GM12892 (cell line): ENCODE results near the gene WASF2.
"Not testable (repeated sequence)": the region's sequence is repeated elsewhere in the genome, so short reads cannot be mapped to it uniquely, and the experiment has no call there.

Experiments used
- DNase-seq: peaks from one replicate; pipeline ENCODE4 v3.0.0; 2011; ENCODE audit not compliant: insufficient read length
- FAIRE-seq: peaks from 2 replicates; lab custom pipeline; 2011; peaks lifted over from hg19 to GRCh38; lab: Jason Lieb, UNC
- POLR2A ChIP-seq: IDR thresholded peaks from 2 replicates; pipeline ENCODE4 v1.6.1; 2011; ENCODE audit warnings: low read depth, low read length, control low read depth
- POLR2AphosphoS5 ChIP-seq: IDR thresholded peaks from 2 replicates; pipeline ENCODE4 v1.6.1; 2011; ENCODE audit warnings: low read depth, low read length, control low read depth
- TAF1 ChIP-seq: IDR thresholded peaks from 2 replicates; pipeline ENCODE4 v1.6.1; 2011; ENCODE audit warnings: low read depth, mild to moderate bottlenecking, control low read depth, low read length, borderline replicate concordance

WASF2 gene

DNA sequence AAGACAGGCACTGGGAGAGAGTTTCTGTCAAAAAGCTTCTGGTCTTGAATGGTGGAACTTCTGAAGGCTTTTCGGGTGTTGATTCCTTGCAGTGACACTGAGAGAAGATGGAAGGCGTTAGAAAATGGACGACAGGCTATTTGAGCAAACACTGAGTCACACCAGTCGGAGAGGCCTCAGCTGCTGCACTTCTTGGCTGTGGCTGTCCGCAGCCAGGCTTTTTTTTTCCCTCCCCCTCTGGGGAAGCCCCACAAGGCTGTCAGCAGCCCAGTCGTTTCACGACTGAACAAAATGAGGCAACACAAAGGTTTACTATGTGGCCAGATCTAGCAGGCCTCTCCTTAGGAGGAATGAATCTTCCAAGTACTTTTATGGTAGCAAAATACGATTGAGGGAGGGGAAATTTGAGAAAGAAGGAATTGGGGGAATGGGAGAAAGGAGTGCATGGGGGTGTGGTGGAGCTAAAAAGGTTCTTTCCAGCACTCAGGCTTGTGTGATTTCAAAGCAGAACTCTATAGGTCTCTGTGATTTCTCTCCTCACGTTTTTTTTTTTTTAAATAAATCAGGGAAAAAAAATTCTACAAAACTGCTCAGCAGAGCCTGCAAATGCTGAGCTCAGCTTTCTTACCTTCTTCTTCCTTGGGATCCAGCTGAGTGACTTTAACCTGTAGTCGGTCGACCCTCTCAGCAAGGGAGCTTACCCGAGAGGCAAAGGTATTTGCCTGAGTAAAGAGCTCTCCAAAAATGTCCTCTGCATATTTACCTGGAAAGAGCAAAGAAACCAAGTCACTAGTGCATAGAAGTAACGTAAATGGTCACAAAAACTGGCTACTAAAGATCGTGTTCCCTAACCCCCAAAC lies 71.4 kb downstream of the WASF2 start:
- FAIRE-seq (peak; percentile 90), DNase-seq (peak; percentile 55)

DNA sequence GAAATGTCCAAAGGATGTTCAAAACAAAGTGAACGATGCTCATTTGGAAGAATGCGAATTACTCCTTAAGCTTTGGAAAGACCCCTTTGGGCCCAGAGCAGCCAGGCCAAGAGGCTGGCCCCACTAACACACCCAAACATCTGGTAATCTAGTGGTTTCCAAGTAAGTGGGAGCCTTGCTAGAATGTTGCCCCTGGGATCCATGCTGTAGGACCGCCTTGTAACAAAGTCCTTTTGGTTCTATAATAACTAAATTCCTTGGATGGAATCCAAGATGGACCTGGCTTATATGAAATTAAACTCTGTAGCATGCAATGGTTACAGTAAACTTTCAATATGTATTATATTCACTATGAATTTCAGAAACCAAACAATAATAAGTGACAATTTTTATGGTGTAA lies 72.3 kb downstream of the WASF2 start:
- DNase-seq, result no peak
- no peak for FAIRE-seq
- TF ChIP-seq TAF1 (no peak), POLR2AphosphoS5 (no peak), POLR2A (no peak)

More for the DNA sequence above, 71.4 kb downstream of the WASF2 start:
- no peak for TF ChIP-seq POLR2AphosphoS5
- TF ChIP-seq TAF1, result no peak
- TF ChIP-seq POLR2A, result 0 out of 2 replicates have a peak, but pooled peaks have one; percentile 16

DNA sequence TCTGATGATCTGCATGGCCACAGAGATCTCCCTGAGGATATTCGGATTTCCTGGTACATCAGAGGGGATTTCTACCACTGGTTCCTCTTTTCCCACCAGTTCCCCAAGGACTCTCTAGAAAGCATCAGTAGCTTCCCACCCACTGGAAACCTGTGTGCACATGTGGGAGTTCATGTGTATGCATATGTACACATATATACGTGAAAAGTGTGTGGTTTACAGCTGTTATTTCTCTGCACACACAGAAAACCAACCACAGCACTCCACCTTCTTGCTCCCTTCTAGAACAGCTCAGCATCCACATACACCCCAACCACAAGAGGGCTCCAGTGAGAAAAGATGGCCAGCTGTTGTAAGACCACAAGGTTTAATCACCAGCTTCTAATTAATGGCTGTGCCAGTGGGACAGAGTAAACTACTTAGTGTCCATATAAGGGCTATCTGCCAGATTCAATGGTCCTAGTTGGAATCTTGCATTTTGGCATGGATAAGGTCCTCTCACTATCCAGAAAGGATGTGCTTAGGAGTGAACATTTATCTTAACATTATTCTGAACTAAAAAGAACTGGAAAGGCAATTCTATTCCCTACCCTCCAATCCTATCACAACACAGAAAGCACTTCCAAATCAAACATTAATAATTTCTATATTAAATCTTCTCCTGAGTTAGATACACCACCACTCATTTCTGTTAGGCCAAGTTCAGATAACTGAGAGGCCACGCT lies 73.4 kb downstream of the WASF2 start:
- FAIRE-seq, result peak; percentile 90
- no peak for DNase-seq
- TF ChIP-seq TAF1 (no peak), POLR2AphosphoS5 (no peak)

DNA sequence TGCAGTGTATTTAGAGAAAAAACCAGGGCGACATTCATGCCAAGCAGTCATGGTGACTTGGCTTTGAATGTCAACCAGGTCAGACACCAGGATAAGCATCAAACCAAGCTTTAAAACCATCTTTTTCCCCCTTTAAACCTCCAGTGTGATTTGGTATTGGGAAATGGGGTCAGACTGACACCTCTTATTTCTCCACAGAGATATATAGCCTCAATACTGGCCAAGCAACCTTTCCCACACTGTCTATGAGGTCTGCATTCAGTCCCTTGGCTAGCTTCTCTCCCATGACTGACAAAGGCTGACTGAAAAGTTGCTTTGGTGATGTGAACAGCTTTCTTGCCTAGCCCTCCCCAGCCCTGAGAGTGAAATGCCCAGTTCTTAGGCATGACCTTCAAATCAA lies 75.9 kb downstream of the WASF2 start:
- TF ChIP-seq POLR2A, result no peak
- no peak for TF ChIP-seq TAF1
- no peak for TF ChIP-seq POLR2AphosphoS5
- FAIRE-seq (no peak), DNase-seq (no peak)

DNA sequence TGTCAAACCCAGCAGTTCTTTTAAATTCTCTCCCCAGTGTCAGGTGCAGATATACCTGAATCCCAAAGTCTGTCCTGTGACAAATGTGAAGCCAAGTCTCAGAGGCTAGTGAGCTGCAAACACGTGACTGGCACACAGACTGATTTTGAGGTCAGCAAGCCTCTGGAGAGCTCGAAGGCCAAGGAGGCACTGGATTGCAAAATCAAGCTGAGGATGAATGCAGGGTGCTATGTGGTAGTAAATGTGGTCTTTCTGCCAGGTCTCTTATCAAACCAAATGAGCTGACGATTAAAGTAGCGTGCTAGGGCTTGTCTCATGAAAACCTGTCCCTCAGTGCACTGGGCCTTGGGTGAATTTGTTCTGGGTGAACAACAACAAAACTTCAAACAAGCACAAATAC lies 77.0 kb downstream of the WASF2 start:
- TF ChIP-seq POLR2AphosphoS5 (no peak), POLR2A (no peak), TAF1 (no peak)
- DNase-seq, result no peak
- FAIRE-seq, result no peak

DNA sequence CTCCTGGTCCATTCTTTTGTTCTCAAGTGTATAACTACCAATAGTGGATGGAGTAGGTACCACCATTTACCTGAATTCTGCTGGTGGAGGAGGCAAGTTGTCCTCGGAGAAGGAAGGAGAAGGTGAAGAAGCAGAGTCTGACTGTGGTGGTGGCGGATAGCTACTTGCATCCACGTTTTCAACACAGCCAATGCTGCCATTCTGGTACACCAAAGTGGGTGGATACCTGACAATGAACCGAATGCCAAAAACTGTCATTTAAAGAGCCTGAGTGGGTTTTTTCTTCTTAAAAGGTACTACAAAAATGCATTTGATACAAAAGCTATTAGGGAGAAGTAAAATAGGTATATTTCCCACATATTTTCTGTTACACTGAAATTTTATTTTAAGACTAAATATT lies 77.5 kb downstream of the WASF2 start:
- FAIRE-seq (no peak), DNase-seq (no peak)
- no peak for TF ChIP-seq POLR2A
- no peak for TF ChIP-seq POLR2AphosphoS5

DNA sequence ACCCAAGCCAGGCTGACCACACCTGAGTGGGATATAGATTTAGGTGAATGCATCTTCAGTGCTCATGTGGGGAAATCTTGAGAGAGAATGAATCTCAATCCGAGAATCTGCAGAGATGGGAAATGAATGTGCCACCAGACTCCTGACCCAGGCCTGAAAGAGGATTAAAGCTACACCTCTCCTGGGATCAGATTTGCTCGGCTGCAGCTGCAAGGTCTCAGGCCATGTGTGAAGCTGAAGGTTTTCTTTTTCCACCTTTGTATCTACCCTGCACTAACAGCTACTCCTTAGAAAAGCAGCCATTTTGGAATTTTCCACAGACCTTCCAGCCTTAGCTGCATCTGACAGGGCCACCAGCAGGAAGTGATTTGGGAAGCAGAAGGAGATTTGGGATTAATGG lies 79.3 kb downstream of the WASF2 start:
- TF ChIP-seq TAF1, result no peak
- no peak for TF ChIP-seq POLR2AphosphoS5
- TF ChIP-seq POLR2A, result no peak
- DNase-seq (no peak), FAIRE-seq (no peak)

DNA sequence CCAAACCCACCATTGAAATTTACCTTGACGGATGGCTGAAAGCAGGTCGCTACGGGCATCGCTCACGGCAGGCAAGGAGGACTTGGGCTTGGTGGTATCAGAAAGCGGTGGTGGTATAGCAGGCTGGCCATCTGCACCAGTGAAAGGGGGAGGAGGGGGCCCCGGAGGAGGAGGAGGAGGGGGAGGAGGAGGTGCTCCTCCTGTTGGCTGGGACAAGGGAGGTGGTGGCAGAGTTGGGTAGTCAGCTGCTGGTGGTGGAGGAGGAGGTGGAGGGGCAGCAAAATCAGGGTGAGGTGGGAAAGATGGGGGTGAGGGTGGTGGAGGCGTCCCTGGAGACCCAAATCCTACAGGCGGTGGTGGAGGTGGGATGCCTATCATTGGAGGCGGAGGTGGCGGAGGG lies 80.3 kb downstream of the WASF2 start:
- TF ChIP-seq POLR2A, result no peak
- TF ChIP-seq POLR2AphosphoS5, result no peak
- no peak for TF ChIP-seq TAF1
- FAIRE-seq, result no peak
- DNase-seq, result no peak

DNA sequence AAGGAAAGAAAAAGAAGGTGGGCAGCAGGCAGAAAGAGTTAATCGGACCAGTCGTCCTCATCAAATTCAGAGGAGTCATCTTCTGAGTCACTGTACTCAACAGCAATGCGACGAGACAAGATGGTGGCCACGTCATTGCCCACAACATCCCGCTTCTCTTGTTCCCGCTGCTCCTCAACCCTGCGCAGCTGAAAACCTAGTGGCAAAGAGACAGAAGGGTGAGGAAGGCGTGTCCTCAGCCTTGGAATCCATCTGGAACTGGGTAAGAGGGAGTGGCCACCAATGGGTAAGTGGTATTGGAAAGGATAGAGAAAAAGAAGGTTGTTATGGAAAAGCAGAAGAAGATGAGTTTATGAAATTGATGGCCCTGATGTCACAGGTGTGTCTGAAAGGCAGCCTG lies 81.8 kb downstream of the WASF2 start:
- FAIRE-seq (no peak), DNase-seq (no peak)
- TF ChIP-seq POLR2A (no peak), TAF1 (no peak), POLR2AphosphoS5 (no peak)

DNA sequence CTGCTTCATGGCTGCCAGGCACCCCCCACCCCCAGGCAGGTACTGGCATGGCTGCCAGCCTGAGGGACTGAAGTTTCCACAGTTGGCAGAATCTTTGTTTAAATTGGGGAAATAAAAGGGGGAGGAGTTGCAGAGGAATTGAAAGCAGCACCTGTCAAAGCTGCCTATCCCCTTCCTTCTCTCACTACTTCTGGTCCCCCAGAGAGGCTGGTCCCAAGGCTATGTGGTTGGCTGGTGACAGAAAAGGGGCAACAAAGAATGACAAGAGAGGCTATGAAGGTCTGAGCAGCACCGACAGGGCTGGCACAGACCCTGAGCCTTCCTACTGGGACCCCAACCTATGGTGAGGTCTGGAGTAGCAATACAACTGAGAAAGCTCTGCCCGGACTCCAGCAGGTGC lies 83.2 kb downstream of the WASF2 start:
- FAIRE-seq, DNase-seq: not testable (repeated sequence)

DNA sequence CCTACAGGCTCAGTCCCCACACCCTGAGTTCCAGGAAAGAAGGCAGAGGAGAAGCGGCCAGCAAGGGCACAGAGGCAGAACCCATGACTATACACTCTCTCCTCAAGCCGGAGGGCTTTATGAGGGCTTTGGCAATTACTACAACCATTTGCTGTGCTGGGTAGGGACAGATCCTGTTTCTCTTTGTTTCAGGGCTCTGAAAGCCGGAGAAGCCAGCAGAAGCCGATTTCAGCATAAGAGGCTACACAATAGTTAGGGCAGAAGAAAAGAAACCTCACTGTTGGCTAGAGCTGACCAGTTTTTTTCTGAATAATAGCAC lies 83.6 kb downstream of the WASF2 start:
- no peak for FAIRE-seq
- no peak for TF ChIP-seq POLR2AphosphoS5
- no peak for TF ChIP-seq TAF1
- TF ChIP-seq POLR2A, result no peak
- DNase-seq, result no peak

DNA sequence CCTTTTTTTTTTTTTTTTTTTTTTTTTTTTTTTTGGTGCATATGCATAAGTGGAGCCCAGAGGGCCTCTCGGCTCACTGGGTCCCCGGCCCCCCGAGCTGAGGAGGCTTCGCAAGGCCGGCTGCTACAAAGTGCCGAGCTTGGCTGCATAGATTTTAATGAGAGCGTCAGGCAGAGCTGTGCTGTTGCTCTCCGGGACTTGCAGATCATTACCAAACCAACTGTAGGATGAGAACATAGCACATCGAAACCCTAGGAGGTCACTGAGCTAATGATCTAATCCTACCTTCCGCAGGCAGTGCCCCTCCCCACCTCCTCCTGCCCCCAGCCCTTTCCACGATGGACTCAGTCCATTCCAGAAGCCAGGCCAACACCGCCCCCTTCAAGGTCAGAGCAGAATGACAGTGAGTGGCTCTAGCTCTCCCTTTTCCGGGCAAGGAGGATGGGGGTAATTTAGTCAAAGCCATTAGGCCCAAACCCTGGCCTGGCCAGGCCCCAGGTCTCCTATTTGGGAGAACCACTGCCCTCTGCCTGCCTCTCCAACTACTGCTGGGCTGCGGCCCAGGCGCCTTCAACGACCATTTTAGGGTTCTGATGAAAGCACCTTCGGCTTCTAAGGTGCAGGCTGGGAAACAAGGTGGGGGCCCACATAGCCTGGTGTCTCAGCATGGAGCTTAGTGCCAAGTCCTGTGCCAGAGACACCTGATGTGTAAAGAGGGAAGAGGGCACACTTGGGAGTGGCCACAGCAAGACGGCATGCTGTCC lies 84.2 kb downstream of the WASF2 start:
- DNase-seq, result not testable (repeated sequence)
- peak; percentile 62 for FAIRE-seq
